MCF 10A (cell line): ENCODE measurements around the gene FAM241B. TPM values are rescaled to one million over a fixed set of nuclear protein-coding genes. Genes with fewer than 3 reads are reported as not detected.

ENCODE experiments used
- BruUV-seq: library from RNA; stranded (reverse); fragments of 400-500 nt; replicated peaks from 2 replicates; lab custom pipeline; 2021; lab: Mats Ljungman, UMichigan
- CTCF ChIA-PET: fragments of 300-600 bp; sonication (Branson Sonifier 250); formaldehyde crosslinking; extraction: SDS; loops from one replicate; lab custom pipeline; 2021; ENCODE audit warnings: antibody characterized with exemption, inconsistent platforms; lab: Yijun Ruan, JAX
- POLR2A ChIA-PET: fragments of 300-600, 350-650 bp; sonication (Branson Sonifier 250); formaldehyde crosslinking; extraction: SDS; loops from one replicate; lab custom pipeline; 2020; ENCODE audit warnings: antibody characterized with exemption, inconsistent platforms; lab: Yijun Ruan, JAX
- DNase-seq: peaks from one replicate; pipeline ENCODE4 v3.0.0-alpha.2; 2018; ENCODE audit not compliant: unreplicated experiment
- H3K27ac Mint-ChIP-seq: one replicate; pipeline ENCODE4 v1.8.0; 2022; ENCODE audit warnings: mild to moderate bottlenecking, low read depth, mixed read lengths; ENCODE audit not compliant: unreplicated experiment
- H3K27me3 Mint-ChIP-seq: one replicate; pipeline ENCODE4 v1.8.0; 2022; ENCODE audit warnings: mixed read lengths; ENCODE audit not compliant: insufficient read depth, unreplicated experiment
- H3K36me3 Mint-ChIP-seq: one replicate; pipeline ENCODE4 v1.8.0; 2022; ENCODE audit warnings: mild to moderate bottlenecking, moderate library complexity, mixed read lengths; ENCODE audit not compliant: insufficient read depth, unreplicated experiment
- H3K4me1 Mint-ChIP-seq: one replicate; pipeline ENCODE4 v1.8.0; 2022; ENCODE audit warnings: mixed read lengths; ENCODE audit not compliant: insufficient read depth, unreplicated experiment
- H3K4me3 Mint-ChIP-seq: one replicate; pipeline ENCODE4 v1.8.0; 2022; ENCODE audit warnings: mild to moderate bottlenecking, moderate library complexity, mixed read lengths; ENCODE audit not compliant: unreplicated experiment
- H3K9me3 Mint-ChIP-seq: one replicate; pipeline ENCODE4 v1.8.0; 2022; ENCODE audit warnings: mixed read lengths; ENCODE audit not compliant: unreplicated experiment
- intact Hi-C: fragments of 100-400 bp; cut with micrococcal nuclease; formaldehyde crosslinking; loops from 2 replicates; pipeline ENCODE4 v1.14.1; 2022
- total RNA-seq: library from RNA; stranded (reverse); gene quantifications from 2 replicates; pipeline ENCODE4 v1.2.3, GENCODE V29; 2022
- TF ChIP-seq, protein P1 (sequence below): fragments of 200-600 bp; IDR thresholded peaks from one replicate; pipeline ENCODE4 v1.8.0; 2022; ENCODE audit warnings: antibody characterized with exemption, mild to moderate bottlenecking; ENCODE audit not compliant: unreplicated experiment

The FAM241B gene
- total RNA-seq, 1 experiment from 2014 or later: 7.5 TPM

DNA sequence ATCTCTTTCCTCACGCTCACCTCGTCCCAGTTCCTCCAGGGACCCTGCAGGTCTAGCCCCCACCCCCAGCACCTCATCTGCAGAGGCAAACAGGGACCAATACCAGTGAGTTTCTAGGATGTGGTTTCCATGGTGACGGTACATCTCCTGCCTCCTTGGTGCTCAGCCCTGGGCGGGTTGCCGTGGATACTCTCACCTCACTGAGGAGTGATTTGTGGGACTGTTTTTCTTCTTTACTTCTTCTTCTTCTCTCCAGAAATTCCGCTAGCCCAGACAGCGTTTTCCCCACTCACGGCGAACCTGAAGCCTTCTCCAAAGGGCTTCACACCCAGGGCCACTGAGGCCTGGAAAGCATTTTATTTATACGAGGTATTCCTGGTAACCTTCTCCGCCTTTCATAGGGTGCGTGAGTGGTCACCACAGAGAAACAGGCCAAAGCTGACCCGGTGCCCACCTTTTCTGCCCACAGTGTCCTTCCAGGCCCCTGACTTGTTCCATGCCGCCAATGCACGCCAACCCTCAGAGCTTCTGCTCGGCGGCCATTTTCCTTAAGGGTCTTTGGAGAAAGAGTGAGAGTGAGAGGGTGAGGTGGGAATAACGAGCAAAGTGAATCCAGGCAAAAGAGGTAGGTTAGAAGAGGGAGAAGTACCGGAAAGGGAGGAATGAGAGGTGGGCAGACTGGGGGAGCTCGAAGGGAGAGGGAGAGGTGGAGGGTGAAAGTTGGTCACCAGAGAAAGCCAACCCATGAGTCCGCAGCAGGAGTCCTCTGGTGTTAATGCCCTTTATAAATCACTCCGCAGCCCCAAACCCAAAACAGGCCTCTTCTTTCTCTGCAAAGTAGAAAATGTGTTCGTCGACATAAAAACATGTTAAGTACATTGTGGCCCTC, 15.5 kb downstream of the FAM241B start:
- intact Hi-C loops: loop anchor here (10.0 kb wide), 1 partner anchor 309 kb away; no protein-coding TSS in a partner anchor

DNA sequence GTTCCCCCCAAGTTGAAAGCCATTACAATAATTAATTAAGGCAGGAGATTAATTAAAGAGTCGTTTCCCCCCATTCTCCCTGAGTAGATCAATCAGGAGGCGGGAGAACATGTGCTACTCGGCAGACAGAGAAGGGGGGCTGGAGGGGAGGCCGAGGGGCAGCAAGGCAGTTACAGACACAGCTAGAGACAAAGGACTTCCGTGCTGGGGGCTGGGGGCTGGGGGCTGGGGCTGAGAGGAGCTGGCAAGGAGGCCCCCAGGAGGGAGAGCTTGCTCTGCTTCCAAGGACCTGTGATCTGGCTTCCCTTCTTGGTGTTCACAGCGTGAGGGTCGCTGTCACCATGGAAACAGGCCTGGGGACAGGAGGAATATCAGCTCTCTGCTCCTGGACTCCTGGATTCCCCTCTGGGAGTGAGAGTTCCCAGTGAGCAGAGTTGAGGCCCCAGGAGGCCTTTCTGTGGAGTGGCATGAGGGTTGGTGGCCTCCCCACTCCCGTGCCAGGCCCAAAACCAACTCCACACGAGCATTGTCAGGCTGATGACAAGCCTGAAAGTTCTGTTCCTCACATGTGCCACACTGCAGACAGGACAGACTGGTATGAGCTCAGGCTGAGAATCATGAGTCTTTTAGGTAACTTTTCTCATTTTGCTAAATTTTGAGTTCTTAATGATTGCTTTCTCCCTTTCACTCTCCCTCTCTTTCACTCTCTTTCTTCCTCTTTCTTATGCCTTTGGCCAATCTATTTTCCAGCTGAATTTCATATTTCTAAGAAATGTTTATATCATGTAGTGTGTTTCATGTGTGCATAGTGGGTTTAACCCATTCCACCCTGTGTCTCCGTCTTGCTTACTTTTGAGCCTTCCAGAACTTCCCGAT, 16.4 kb downstream of the FAM241B start:
- TF ChIP-seq, protein P1, sequence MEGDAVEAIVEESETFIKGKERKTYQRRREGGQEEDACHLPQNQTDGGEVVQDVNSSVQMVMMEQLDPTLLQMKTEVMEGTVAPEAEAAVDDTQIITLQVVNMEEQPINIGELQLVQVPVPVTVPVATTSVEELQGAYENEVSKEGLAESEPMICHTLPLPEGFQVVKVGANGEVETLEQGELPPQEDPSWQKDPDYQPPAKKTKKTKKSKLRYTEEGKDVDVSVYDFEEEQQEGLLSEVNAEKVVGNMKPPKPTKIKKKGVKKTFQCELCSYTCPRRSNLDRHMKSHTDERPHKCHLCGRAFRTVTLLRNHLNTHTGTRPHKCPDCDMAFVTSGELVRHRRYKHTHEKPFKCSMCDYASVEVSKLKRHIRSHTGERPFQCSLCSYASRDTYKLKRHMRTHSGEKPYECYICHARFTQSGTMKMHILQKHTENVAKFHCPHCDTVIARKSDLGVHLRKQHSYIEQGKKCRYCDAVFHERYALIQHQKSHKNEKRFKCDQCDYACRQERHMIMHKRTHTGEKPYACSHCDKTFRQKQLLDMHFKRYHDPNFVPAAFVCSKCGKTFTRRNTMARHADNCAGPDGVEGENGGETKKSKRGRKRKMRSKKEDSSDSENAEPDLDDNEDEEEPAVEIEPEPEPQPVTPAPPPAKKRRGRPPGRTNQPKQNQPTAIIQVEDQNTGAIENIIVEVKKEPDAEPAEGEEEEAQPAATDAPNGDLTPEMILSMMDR: no peak
- POLR2A ChIA-PET: no interaction called here

More for the DNA sequence above, 15.5 kb downstream of the FAM241B start:
- H3K27ac Mint-ChIP-seq: no peak overlapping the region
- TF ChIP-seq, protein P1: no peak
- peaks cover 7% of the 10 kb centered on the region for H3K4me1 Mint-ChIP-seq
- H3K9me3 Mint-ChIP-seq: no peaks in the 10 kb centered on the region
- CTCF ChIA-PET: interaction anchor here (0.5 to 9.7 kb wide), 18 partner anchors 8 to 606 kb away, joined by 3 to 104 read pairs (median 4); partner anchors contain the start of gene FAM241B
- no peaks in the 10 kb centered on the region for H3K27me3 Mint-ChIP-seq
- peaks cover 14% of the 10 kb centered on the region for H3K36me3 Mint-ChIP-seq
- BruUV-seq: no TSS peak
- POLR2A ChIA-PET: no interaction called here
- DNase-seq: no peak
- H3K4me3 Mint-ChIP-seq: no peak overlapping the region

DNA sequence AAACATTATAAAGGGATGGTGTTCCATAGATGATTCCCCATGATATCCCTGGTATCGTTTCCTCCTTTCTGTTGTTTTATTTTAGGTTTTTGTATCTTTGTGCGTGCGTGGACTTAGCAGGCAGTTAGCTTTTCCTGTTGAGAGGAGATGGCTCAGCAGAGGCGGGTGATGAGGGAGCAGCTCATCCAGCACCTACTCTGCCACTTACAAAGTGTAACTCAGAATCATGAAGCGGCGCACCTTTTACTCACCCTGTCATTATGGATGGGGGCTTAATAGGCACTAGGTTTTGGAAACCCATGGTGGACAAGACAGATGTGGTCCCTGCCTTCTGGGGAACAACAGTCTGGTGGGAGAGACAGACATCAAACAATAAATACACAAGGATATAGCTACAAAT, 17.1 kb downstream of the FAM241B start:
- H3K27ac Mint-ChIP-seq: no peak overlapping the region
- no peaks in the 10 kb centered on the region for H3K9me3 Mint-ChIP-seq
- no peaks in the 10 kb centered on the region for H3K4me1 Mint-ChIP-seq
- POLR2A ChIA-PET: no interaction called here
- intact Hi-C loops: loop anchor here (10.0 kb wide), 1 partner anchor 308 kb away; no protein-coding TSS in a partner anchor
- BruUV-seq: no TSS peak
- no peak overlapping the region for H3K4me3 Mint-ChIP-seq
- CTCF ChIA-PET: interaction anchor here (0.7 to 9.7 kb wide), 6 partner anchors 8 to 268 kb away, joined by 3 to 104 read pairs (median 4); no protein-coding TSS in a partner anchor
- no peaks in the 10 kb centered on the region for H3K27me3 Mint-ChIP-seq
- no peak for DNase-seq
- peaks cover 8% of the 10 kb centered on the region for H3K36me3 Mint-ChIP-seq
- TF ChIP-seq, protein P1: no peak

More for the DNA sequence above, 16.4 kb downstream of the FAM241B start:
- DNase-seq: no peak
- Mint-ChIP-seq H3K4me3 (no peak overlapping the region), H3K36me3 (peaks cover 11% of the 10 kb centered on the region), H3K4me1 (no peaks in the 10 kb centered on the region), H3K27ac (no peak overlapping the region), H3K9me3 (no peaks in the 10 kb centered on the region), H3K27me3 (no peaks in the 10 kb centered on the region)
- intact Hi-C loops: loop anchor here (10.0 kb wide), 1 partner anchor 308 kb away; no protein-coding TSS in a partner anchor
- CTCF ChIA-PET: interaction anchor here (0.5 to 9.7 kb wide), 8 partner anchors 8 to 269 kb away, joined by 3 to 104 read pairs (median 4); no protein-coding TSS in a partner anchor
- BruUV-seq: no TSS peak
